T-helper 9 cell (primary cell): ENCODE measurements around the gene TMEM233.

ENCODE experiments used
- DNase-seq: peaks from one replicate; pipeline ENCODE4 v3.0.0-alpha.2; 2020

Gene TMEM233

DNA sequence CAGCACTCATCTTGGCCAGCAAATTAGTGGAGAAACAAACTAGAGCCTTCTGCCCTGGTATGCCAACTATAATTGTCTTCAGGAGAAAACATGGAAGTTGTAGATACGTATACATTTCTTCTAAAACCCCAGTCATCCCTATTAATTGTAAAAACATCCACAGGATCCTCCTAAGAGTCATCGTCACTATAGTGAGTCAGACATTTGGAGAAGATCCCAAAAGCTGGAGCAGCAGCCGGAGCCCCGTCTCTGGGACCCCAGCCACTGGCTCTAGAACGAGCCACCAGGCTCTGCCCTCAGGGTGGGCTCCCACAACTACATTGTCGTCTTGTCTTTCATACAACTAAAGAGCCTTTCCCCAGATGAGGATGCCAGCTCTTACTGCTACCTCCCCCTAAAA is 89.8 kb downstream of the TMEM233 start:
- DNase-seq, result no peak

DNA sequence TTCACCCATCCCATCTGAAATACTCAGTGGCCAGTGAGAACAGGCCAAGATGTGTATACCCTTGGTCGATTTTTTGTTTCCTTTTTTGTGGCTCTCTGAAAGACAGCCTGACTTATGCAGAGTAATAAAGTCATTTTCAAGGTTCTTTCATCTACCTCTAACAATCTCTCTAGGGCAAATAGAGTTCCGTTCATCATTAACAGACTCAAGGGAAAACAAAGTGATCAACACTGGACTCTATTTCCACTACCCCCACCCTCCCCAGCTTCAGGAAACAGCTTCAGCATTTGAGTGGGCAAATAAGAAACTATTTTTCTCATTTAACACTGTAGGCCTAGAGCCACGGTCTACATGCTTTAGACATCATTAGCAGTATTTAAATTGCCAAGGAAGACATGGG is 90.2 kb downstream of the TMEM233 start:
- no peak for DNase-seq

DNA sequence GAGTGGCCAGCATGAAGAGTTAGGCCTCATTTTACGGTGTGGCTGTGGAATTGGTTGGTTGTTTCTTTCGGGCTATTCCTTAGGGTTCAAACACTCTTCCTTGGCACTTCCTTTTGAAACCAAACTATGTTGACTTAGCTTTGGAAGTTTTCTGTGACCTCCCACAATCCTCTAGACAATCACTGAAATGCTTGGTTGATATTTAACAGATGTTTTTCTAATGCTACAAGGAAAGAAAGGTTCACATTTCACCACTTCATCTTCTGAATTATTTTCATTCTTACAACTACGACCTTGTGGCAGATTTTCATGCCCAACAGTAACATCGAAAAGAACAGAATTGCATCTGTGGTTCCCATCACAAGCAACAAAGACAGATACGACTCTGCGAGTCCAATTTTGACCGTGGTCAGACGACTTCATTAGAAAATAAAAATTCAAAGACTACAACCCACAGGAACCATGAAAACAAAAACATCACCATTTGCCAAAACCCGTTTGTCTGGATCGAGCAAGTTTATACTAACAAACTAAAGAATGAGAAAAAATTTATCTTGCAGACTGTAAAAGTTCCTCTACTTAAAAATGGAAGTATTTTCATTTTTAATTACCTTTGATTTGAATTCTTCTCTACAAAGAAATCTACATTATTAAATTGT is 91.3 kb downstream of the TMEM233 start:
- no peak for DNase-seq

DNA sequence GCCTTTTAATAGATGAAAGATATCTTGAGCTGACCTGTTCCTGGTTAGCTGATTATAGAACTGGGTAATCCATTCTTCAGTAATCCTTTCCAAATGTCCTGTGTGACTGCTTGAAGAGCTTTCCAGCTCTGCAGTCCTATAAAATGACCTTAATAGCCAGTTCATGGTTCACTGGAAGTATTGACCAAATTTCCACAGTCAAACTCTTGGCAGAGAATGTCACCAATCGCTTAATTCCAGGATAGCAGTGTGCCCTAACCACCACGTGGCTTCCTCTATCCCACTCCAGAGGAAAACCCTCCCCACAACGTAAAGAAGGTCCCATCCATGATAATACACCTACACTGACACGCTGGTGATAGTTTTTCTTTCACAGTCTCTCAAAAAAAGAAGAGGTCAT is 91.8 kb downstream of the TMEM233 start:
- DNase-seq, result no peak

DNA sequence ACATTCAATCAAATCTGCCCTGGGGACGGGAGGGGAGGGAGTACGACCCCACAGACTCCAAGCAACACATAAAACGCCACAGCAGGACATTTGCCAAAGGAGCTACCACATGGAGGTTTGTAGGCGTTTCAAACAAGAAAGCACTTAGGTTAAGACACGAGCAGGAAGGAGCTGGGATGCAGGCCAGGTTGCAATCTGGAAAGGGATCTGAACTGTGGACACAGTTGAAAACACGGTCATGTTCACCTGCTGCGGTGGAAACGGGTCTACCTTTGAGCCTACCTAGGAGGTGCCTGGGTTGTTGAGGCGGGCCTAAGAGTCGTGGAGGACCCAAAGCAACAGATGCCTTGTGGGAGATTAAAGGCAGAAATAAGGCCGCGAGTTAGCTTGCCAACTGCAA is 92.8 kb downstream of the TMEM233 start:
- DNase-seq, result no peak

DNA sequence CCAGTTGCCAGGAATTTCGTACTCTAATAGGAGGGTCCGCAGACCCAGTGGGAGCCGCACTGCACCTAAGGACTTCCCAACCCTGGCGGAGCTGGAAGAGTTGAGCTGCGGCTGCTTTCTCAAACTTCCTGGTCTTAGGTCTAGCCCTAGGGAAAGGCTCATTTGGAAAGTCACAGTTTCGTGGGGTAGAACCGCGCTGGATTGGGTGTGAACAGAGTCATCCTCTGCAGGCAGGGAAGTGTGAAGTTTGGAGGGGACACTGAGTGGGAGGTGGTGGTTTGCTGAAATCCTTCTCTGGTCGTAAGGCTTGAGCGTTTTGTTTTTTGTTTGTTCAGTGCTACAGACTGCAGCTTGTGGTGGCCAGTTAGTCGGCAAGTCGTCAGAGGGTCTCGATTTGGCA is 93.2 kb downstream of the TMEM233 start:
- DNase-seq, result no peak

DNA sequence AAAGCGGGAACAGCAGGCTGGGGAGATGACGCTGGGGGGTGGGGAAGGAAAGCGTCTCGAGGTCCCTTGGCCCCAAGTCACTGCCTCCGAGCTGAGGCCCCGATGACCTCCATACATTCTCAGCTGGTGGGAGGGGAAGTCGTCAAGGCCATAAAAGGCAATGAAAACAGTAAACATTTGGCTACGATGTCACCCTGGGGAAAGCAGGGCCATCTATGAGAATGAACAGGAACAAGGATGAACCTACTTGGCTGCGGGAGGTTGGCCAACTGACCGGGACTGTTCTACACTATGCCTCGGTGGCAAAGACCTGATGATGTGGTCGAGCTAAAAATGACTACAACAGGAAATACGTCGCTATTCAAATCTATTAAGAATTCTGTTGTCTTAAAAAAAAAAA is 93.8 kb downstream of the TMEM233 start:
- DNase-seq, result no peak

DNA sequence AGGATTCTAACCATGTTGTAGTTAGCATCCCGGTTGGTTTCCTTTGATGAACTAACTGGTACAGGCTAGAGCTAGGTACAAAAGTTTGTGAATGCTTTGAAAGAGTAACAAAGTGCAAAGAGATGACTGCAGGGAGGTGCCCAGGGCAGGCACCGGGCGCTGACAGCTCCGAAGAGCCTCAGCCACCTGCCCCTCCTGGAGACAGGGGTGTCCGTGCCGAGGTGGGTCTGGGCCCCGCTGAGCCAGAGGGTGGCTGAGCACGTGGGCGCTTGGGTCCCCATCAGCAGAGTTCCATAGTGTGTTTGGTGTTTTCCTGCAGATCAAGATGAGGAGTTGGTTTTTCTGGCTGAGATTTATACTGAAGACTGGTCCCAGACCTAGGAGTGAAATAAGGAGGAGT is 94.3 kb downstream of the TMEM233 start:
- no peak for DNase-seq

DNA sequence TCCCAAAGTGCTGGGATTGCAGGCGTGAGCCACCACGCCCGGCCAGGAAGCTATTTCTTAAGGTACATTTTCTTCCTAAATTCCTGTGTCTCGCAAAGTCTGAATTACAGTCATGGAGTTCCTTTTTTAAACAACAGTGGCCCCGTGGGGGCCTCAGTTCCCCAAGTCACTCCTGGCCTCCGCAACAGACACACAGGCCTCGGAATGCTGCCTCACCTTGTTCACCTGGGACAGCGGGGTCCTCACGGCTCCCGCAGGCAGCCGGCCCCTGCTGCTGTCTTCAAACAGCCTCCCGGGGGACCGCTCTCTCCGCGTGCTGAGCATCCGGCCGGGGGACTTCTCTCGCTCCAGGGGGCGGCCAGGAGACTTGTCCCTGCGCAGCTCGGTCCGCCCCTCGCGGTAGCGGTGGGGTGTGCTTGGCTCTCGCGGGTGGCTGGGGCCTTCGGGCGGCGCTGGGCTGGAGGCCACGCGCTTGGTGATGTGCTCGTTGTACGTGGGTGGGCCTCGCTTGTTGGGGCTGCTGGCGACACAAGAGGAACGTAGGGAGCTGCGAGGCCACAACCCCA is 96.4 kb downstream of the TMEM233 start:
- DNase-seq, result no peak

DNA sequence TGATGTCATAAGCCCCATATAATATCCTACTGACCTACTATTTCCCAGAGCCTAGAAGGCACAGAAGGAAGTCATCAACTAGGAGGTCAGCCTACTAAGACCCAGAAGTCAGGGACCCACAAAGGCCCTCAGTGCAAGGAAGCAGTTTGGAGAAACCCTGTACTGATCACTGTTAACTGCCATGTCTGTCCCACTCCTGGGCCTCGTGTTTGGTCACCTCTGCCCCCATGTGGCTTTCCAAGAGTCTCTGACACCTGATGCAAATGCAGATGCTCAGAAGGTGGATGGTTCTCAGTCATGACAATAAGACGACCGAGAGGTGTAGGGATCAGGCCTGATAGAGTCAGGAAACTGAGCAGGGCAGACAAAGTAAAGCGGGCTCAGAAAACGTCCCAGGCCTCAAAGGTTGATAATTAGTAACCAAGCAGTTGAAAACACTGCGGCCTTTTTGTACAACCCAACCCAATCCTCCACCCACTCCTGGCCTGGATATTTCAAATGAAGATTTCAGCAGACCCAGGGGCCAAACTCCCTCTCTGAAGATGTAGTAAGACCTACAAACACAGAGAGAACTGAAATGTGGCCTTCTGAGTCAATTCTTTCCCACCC is 97.7 kb downstream of the TMEM233 start:
- no peak for DNase-seq

DNA sequence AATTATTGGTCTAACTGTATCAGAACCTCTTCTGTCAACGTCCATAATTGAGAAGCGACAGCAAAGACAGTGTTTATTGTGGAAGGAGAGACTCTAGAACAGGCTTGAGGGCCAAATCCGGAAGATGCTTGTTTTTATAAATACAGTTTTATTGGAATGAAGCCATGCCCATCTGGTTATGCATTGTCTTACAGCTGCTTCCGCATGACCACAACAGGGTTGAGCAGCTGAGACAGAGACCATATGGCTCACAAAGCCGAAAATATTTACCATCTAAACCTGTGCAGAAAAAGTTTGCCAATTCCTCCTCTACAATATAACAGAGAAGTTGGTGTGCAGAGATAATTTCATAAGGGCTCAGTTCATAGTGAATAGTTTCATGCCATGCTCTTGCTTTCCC is 98.8 kb downstream of the TMEM233 start:
- no peak for DNase-seq
